Endothelial cell (in vitro differentiated cells): ENCODE results near the gene ATOX1. TPM values are rescaled to one million over a fixed set of nuclear protein-coding genes. Genes with fewer than 3 reads are reported as not detected.

Experiments
- DNase-seq: peaks from one replicate; pipeline ENCODE4 v3.0.0; 2021; ENCODE audit warnings: low spot score
- H3K27ac Mint-ChIP-seq: one replicate; pipeline ENCODE4 v1.8.0; 2021; ENCODE audit warnings: mixed read lengths, inconsistent platforms; ENCODE audit not compliant: unreplicated experiment
- H3K27me3 Mint-ChIP-seq: one replicate; pipeline ENCODE4 v1.8.0; 2021; ENCODE audit warnings: mild to moderate bottlenecking, moderate library complexity, mixed read lengths, inconsistent platforms; ENCODE audit not compliant: unreplicated experiment
- H3K36me3 Mint-ChIP-seq: one replicate; pipeline ENCODE4 v1.8.0; 2021; ENCODE audit warnings: mild to moderate bottlenecking, low read depth, mixed read lengths, inconsistent platforms; ENCODE audit not compliant: unreplicated experiment
- H3K4me1 Mint-ChIP-seq: one replicate; pipeline ENCODE4 v1.8.0; 2021; ENCODE audit warnings: mild to moderate bottlenecking, mixed read lengths, inconsistent platforms; ENCODE audit not compliant: unreplicated experiment
- H3K4me3 Mint-ChIP-seq: one replicate; pipeline ENCODE4 v1.8.0; 2021; ENCODE audit warnings: mild to moderate bottlenecking, mixed read lengths, inconsistent platforms; ENCODE audit not compliant: unreplicated experiment
- H3K9me3 Mint-ChIP-seq: one replicate; pipeline ENCODE4 v1.8.0; 2021; ENCODE audit warnings: mixed read lengths, inconsistent platforms; ENCODE audit not compliant: unreplicated experiment
- total RNA-seq: library from RNA; stranded (reverse); fragmentation: NEBNext Ultra II Directional; extraction: Animal tissue kit (Norgen Biotek cat#: 25700); gene quantifications from one replicate; pipeline ENCODE4 v1.2.1, GENCODE V29; 2021; ENCODE audit not compliant: unreplicated experiment
- TF ChIP-seq, protein P1 (sequence below): fragments of 200-600 bp; sonication (generic); IDR thresholded peaks from one replicate; pipeline ENCODE4 v1.5.0; 2021; ENCODE audit warnings: antibody characterized with exemption; ENCODE audit not compliant: unreplicated experiment

The ATOX1 gene
- total RNA-seq, 1 donor from 2014 or later, result 106 TPM

DNA sequence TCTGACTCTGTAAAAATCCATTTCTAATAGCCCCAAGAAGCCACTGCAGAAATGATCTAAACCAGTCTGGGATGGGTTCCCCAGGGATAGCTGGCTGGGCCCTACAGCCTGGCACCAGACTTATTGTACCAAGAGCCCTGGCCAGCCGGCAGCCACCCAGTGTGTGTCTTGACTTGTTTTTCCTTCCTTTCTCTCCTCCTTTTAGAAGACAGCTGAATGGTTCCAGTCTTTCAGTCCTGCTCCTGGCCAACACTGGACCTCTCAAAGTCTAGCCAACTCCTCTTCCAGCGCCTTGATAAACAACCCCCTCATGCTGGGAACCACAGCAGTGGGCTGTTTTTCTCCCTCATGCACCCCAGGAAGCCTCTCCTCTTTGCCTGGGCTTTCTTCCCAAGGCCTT, 34.1 kb downstream of the ATOX1 start:
- H3K27me3 Mint-ChIP-seq, result peaks cover under 1% of the 10 kb centered on the region
- H3K27ac Mint-ChIP-seq, result no peak overlapping the region

DNA sequence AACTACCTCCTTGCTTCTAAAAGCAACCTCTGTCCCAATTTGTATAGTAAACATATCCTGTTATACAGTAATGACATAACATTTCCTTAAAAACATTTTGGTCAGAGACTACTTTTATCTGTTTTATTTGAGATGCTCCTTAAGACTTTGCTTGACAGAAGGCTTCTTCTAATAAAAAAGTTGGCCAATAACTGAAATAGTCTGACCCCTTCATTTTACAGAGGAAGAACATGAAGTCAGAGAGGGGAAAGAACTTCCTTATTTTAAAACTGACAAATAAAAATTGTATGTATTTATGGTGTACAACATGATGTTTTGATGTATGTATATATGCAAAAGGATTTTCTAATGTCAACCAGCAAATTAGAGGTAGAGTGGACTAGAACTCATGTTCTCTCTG, 35.9 kb downstream of the ATOX1 start:
- Mint-ChIP-seq H3K4me3 (no peak overlapping the region), H3K36me3 (no peaks in the 10 kb centered on the region), H3K9me3 (no peaks in the 10 kb centered on the region), H3K27ac (no peak overlapping the region), H3K27me3 (no peaks in the 10 kb centered on the region), H3K4me1 (no peaks in the 10 kb centered on the region)
- TF ChIP-seq, protein P1, sequence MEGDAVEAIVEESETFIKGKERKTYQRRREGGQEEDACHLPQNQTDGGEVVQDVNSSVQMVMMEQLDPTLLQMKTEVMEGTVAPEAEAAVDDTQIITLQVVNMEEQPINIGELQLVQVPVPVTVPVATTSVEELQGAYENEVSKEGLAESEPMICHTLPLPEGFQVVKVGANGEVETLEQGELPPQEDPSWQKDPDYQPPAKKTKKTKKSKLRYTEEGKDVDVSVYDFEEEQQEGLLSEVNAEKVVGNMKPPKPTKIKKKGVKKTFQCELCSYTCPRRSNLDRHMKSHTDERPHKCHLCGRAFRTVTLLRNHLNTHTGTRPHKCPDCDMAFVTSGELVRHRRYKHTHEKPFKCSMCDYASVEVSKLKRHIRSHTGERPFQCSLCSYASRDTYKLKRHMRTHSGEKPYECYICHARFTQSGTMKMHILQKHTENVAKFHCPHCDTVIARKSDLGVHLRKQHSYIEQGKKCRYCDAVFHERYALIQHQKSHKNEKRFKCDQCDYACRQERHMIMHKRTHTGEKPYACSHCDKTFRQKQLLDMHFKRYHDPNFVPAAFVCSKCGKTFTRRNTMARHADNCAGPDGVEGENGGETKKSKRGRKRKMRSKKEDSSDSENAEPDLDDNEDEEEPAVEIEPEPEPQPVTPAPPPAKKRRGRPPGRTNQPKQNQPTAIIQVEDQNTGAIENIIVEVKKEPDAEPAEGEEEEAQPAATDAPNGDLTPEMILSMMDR, result no peak
- DNase-seq, result no peak

More for the DNA sequence above, 34.1 kb downstream of the ATOX1 start:
- no peak overlapping the region for H3K4me3 Mint-ChIP-seq
- TF ChIP-seq, protein P1, result no peak
- H3K9me3 Mint-ChIP-seq, result peaks cover under 1% of the 10 kb centered on the region
- no peak for DNase-seq
- H3K36me3 Mint-ChIP-seq, result no peaks in the 10 kb centered on the region
- H3K4me1 Mint-ChIP-seq, result no peaks in the 10 kb centered on the region

DNA sequence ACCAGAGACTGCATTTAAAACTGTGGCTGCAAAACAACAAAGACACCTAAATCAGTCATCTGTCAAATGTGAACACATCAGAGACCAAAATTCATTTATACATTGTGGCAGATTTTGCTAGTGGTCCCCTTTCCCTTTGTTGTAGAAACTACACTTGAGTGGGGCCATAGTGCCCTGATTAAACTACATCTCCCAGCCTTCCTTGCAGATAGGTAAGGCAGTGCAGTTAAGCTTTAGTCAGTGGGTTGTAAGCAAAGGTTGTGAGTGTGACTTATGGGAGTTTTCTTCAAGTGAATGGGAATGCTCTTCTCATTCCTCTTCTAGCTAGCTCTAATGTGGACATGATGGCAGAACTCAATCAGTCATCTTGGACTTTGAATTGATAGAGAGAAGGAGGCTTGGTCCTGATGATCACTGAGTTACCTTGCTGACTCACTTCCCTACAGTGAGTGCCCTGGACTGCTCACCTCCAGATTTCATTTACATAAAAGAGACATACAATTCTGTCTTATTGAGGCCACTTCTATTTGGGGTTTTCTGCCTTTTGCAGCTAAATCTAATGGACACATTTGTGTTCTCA, 36.5 kb downstream of the ATOX1 start:
- Mint-ChIP-seq H3K36me3 (no peaks in the 10 kb centered on the region), H3K4me3 (no peak overlapping the region), H3K4me1 (no peaks in the 10 kb centered on the region), H3K27ac (no peak overlapping the region), H3K27me3 (peaks cover 3% of the 10 kb centered on the region), H3K9me3 (no peaks in the 10 kb centered on the region)
- TF ChIP-seq, protein P1, result no peak
- no peak for DNase-seq

DNA sequence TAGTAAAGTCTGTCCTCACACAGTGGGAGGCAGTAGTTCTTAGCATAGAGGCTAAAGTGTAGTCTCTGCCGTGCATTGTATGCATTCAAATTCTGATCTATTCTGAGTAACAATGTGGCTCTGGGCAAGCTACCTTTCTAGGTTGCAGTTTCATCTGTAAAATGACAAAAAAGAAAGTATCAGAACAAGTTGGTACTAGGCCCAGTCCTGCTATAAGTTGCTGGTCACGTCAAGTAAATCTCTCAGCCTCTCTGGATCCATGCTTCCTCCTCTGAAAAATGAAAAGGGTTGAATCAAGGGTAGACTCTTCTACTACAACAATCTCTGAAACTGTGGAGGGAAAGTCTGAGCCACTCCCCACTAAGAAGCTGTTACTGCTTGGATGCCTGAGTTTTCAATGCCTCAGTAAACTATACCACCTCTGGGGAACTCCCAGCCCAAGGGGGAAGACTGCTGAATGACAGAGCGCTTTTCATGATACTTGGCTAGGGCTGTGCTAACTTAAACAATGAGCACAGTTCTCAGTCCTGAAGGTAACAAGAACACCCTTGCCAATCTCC, 37.3 kb downstream of the ATOX1 start:
- no peak for DNase-seq
- Mint-ChIP-seq H3K9me3 (no peaks in the 10 kb centered on the region), H3K27ac (no peak overlapping the region), H3K4me1 (no peaks in the 10 kb centered on the region), H3K36me3 (no peaks in the 10 kb centered on the region), H3K4me3 (no peak overlapping the region), H3K27me3 (peaks cover 3% of the 10 kb centered on the region)
- TF ChIP-seq, protein P1, result no peak

DNA sequence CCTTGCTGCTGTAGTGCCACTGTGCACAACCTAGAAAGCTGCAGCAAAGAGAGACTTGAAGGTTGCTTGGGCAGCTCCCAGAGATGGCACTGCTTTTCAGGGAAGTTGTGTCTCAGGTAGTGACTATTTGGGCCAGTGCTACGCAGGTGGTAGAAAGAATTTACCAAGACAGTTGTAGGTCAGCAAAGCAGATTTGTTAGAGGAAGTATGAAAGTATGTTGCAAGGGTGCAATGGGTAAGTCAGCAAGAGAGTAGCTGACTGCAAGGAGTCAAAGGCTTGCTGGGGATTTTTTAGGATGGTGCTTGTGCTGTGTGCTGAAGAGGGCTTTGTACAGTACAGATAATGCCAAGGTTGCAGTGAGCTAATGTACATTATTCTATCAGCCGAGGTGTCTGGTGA, 38.2 kb downstream of the ATOX1 start:
- no peaks in the 10 kb centered on the region for H3K4me1 Mint-ChIP-seq
- H3K36me3 Mint-ChIP-seq, result no peaks in the 10 kb centered on the region
- no peaks in the 10 kb centered on the region for H3K9me3 Mint-ChIP-seq
- no peak for DNase-seq
- no peak overlapping the region for H3K4me3 Mint-ChIP-seq
- TF ChIP-seq, protein P1, result no peak
- H3K27ac Mint-ChIP-seq, result no peak overlapping the region
- H3K27me3 Mint-ChIP-seq, result peaks cover 3% of the 10 kb centered on the region
